Measurements from ENCODE around the gene STPG3. TPM values are rescaled to one million over a fixed set of nuclear protein-coding genes. Genes with fewer than 3 reads are reported as not detected.

The STPG3 gene
- total and polyA plus RNA-seq, 9 of the 15 experiments (the other 6 are each of a cell fraction or from before 2014, with no cell fraction given), result not detected

DNA sequence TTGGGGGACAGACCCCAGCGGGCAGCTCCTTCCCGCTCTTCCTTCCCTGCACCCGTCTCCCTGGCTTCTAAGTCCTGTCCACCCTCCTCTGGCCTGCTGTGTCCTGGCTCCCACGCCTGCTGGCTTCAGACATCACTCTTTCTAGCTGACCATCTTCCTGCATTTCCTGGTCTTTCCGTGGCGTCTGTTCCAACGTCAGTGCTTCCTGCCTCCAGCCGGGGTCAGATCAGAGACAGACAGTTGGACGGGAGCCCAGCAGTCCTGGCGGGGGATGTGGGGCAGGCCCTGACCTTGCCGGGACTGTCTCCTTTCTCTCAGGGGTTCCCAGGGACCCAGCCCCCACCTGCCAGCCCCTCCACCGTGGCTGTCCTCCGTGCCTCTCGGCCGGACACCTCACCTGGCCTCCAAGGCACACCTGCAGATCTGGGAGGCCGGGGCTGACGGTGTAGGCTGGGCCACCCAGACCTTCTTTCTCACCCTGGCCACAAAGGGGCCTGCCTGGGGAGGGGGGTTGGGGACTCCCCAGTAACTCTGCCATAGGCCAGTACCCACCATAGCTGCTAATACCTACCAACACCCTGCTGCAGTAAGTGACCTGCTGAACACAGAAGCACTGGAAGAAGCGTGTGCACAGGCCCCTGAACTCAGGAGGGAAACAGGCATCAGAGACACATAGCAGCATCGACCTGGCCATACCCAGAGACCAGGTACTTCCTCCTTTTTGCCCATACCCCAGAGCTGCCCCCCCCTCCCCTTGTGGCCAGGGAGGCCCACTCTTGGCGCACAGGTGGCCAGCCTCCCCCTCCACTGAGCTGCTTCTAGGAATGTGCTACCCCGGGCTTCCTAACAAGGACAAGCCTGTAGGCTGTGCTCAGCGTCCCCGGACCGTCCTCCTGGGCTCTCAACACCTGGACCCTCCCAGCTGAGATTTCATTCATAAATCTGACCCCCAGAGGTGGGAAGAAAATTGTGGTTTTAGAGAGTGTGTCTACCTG, 45.9 kb downstream of the STPG3 start (continued):
- TF ChIP-seq, protein P1, sequence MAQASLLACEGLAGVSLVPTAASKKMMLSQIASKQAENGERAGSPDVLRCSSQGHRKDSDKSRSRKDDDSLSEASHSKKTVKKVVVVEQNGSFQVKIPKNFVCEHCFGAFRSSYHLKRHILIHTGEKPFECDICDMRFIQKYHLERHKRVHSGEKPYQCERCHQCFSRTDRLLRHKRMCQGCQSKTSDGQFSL (CRISPR knock-in tag; IDR thresholded peaks at IDR 0.05), result 0 out of 2 replicates have a peak, but pooled peaks have one; percentile 30
- TF ChIP-seq, protein P1 (tag; IDR thresholded peaks at IDR 0.05), result no peak
- TF ChIP-seq KDM1A (IDR thresholded peaks at IDR 0.05) (peak in 1 of 2 experiments; percentile 51; a peak in 1 of 4 replicates), NFIC (IDR thresholded peaks at IDR 0.05) (peak; percentile 64), POLR2G (IDR thresholded peaks at IDR 0.05; ENCODE audit: low read depth, low read length) (peak; percentile 33; the same call in 1 of the 2 replicates), ARID2 (IDR thresholded peaks at IDR 0.05) (no peak)
- TF ChIP-seq, protein P2, sequence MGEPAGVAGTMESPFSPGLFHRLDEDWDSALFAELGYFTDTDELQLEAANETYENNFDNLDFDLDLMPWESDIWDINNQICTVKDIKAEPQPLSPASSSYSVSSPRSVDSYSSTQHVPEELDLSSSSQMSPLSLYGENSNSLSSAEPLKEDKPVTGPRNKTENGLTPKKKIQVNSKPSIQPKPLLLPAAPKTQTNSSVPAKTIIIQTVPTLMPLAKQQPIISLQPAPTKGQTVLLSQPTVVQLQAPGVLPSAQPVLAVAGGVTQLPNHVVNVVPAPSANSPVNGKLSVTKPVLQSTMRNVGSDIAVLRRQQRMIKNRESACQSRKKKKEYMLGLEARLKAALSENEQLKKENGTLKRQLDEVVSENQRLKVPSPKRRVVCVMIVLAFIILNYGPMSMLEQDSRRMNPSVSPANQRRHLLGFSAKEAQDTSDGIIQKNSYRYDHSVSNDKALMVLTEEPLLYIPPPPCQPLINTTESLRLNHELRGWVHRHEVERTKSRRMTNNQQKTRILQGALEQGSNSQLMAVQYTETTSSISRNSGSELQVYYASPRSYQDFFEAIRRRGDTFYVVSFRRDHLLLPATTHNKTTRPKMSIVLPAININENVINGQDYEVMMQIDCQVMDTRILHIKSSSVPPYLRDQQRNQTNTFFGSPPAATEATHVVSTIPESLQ (CRISPR knock-in tag; IDR thresholded peaks at IDR 0.05), result no peak
